H1 (cell line): Measurements from ENCODE around the gene CNDP1. TPM values are rescaled to one million over a fixed set of nuclear protein-coding genes. Genes with fewer than 3 reads are reported as not detected.

Experiments
- CTCF ChIA-PET: fragments of 300-600 bp; sonication (Branson Sonifier 250); formaldehyde crosslinking; loops from one replicate; lab custom pipeline; 2021; ENCODE audit not compliant: partially characterized antibody; lab: Charles Lee
- POLR2A ChIA-PET: fragments of 300-600 bp; sonication (Branson Sonifier 250); formaldehyde crosslinking; loops from one replicate; lab custom pipeline; 2021; ENCODE audit warnings: inconsistent platforms; ENCODE audit not compliant: partially characterized antibody; lab: Charles Lee
- DNase-seq, 2 experiments: peaks; one replicate each; pipeline versions ENCODE4 v3.0.0 to v3.0.0-alpha.2; 2010 to 2022; ENCODE audit warnings: low spot score in 2 of 2, low read depth in 1 of 2, mixed read lengths in 1 of 2
- FAIRE-seq: peaks from 2 replicates; lab custom pipeline; 2011; peaks lifted over from hg19 to GRCh38; lab: Jason Lieb, UNC
- H2AFZ ChIP-seq: 2 replicates; pipeline ENCODE4 v1.8.1; 2012; ENCODE audit warnings: low read length, inconsistent platforms
- H2AK5ac ChIP-seq: 2 replicates; pipeline ENCODE4 v1.6.1; 2013; ENCODE audit warnings: low read depth, low read length
- H2BK120ac ChIP-seq: replicated peaks from 2 replicates; pipeline ENCODE3; 2013; ENCODE audit warnings: low read depth, low read length, inconsistent platforms
- H2BK12ac ChIP-seq: 2 replicates; pipeline ENCODE4 v1.6.1; 2013; ENCODE audit warnings: low read depth, low read length
- H2BK15ac ChIP-seq: 2 replicates; pipeline ENCODE4 v1.6.1; 2013; ENCODE audit warnings: low read length
- H2BK20ac ChIP-seq: 2 replicates; pipeline ENCODE4 v1.6.1; 2013; ENCODE audit warnings: low read length
- H2BK5ac ChIP-seq: 2 replicates; pipeline ENCODE4 v1.6.1; 2013; ENCODE audit warnings: low read depth, low read length
- H3K14ac ChIP-seq: 2 replicates; pipeline ENCODE4 v1.6.1; 2013; ENCODE audit warnings: inconsistent platforms; ENCODE audit not compliant: insufficient read length
- H3K18ac ChIP-seq: 2 replicates; pipeline ENCODE4 v1.6.1; 2013; ENCODE audit warnings: low read length; ENCODE audit errors: extremely low read depth
- H3K23ac ChIP-seq: 2 replicates; pipeline ENCODE4 v1.6.1; 2013; ENCODE audit warnings: inconsistent platforms; ENCODE audit not compliant: insufficient read length
- H3K23me2 ChIP-seq: 2 replicates; pipeline ENCODE4 v1.6.1; 2013; ENCODE audit warnings: low read depth, low read length
- H3K27ac ChIP-seq: 2 replicates; pipeline ENCODE4 v1.6.1; 2011; ENCODE audit warnings: low read depth, low read length, inconsistent platforms
- H3K27me3 ChIP-seq, 4 experiments: replicated peaks in 1 of 4; 1 replicate in 1 of 4; 2 replicates in 3 of 4; pipeline versions ENCODE4 v1.6.1 to v1.8.1; 2011 to 2013; ENCODE audit warnings: low read length in 3 of 4, mild to moderate bottlenecking in 3 of 4, inconsistent platforms in 2 of 4, mixed read lengths in 2 of 4, moderate library complexity in 1 of 4; ENCODE audit not compliant: control insufficient read depth in 3 of 4, insufficient read depth in 3 of 4; ENCODE audit errors: extremely low read depth in 1 of 4
- H3K36me3 ChIP-seq, 4 experiments: 2 replicates each; pipeline versions ENCODE4 v1.6.1 to v1.8.1; 2011 to 2013; ENCODE audit warnings: mild to moderate bottlenecking in 4 of 4, low read length in 3 of 4, moderate library complexity in 2 of 4, control low read depth in 1 of 4, inconsistent platforms in 1 of 4; ENCODE audit not compliant: insufficient read depth in 4 of 4, control insufficient read depth in 2 of 4
- H3K4ac ChIP-seq: replicated peaks from 2 replicates; pipeline ENCODE3; 2013; ENCODE audit warnings: low read length, low read depth, mixed read lengths, inconsistent platforms; ENCODE audit not compliant: insufficient read length
- H3K4me1 ChIP-seq, 4 experiments: replicated peaks in 1 of 4; 1 replicate in 1 of 4; 2 replicates in 3 of 4; pipeline versions ENCODE4 v1.6.1 to v1.8.1; 2011 to 2013; ENCODE audit warnings: low read length in 3 of 4, inconsistent platforms in 2 of 4, mixed read lengths in 1 of 4; ENCODE audit not compliant: insufficient read depth in 4 of 4, control insufficient read depth in 3 of 4
- H3K4me2 ChIP-seq, 2 experiments: 2 replicates each; pipeline versions ENCODE4 v1.6.1 to v1.8.1; 2011 to 2013; ENCODE audit warnings: low read depth in 2 of 2, low read length in 2 of 2, control low read depth in 1 of 2, inconsistent platforms in 1 of 2, mild to moderate bottlenecking in 1 of 2; ENCODE audit not compliant: insufficient read depth in 1 of 2
- H3K4me3 ChIP-seq, 4 experiments: fragments of 200-600, 300-600 bp in 1 of 4; sonication (generic), shearing (Covaris generic), sonication (Bioruptor Twin) in 1 of 4; 2 replicates each; pipeline versions ENCODE4 v1.5.1 to v1.8.1; 2011 to 2016; ENCODE audit warnings: low read length in 4 of 4, low read depth in 3 of 4, control low read depth in 2 of 4, inconsistent platforms in 2 of 4, mild to moderate bottlenecking in 2 of 4, mixed read lengths in 1 of 4, moderate library complexity in 1 of 4; ENCODE audit not compliant: insufficient read depth in 2 of 4; ENCODE audit errors: extremely low read depth in 1 of 4
- H3K56ac ChIP-seq: replicated peaks from 2 replicates; pipeline ENCODE3; 2013; ENCODE audit warnings: low read depth, mild to moderate bottlenecking, mixed read lengths, low read length, inconsistent platforms; ENCODE audit not compliant: insufficient read length
- H3K79me1 ChIP-seq: 2 replicates; pipeline ENCODE4 v1.6.1; 2013; ENCODE audit warnings: low read depth, low read length, control low read depth
- H3K79me2 ChIP-seq, 2 experiments: 2 replicates each; pipeline versions ENCODE4 v1.6.1 to v1.8.1; 2012 to 2013; ENCODE audit warnings: low read length in 2 of 2, mild to moderate bottlenecking in 2 of 2, inconsistent platforms in 1 of 2; ENCODE audit not compliant: insufficient read depth in 2 of 2, control insufficient read depth in 1 of 2
- H3K9ac ChIP-seq, 4 experiments: replicated peaks in 1 of 4; 1 replicate in 1 of 4; 2 replicates in 3 of 4; pipeline versions ENCODE4 v1.6.1 to v1.8.1; 2011 to 2013; ENCODE audit warnings: low read depth in 3 of 4, low read length in 3 of 4, control low read depth in 2 of 4, mild to moderate bottlenecking in 2 of 4, moderate library complexity in 2 of 4, inconsistent platforms in 1 of 4; ENCODE audit errors: extremely low read depth in 1 of 4
- H3K9me3 ChIP-seq, 2 experiments: 2 replicates each; pipeline versions ENCODE4 v1.6.1 to v1.8.1; 2012 to 2013; ENCODE audit warnings: mild to moderate bottlenecking in 2 of 2, moderate library complexity in 2 of 2, control low read depth in 1 of 2, inconsistent platforms in 1 of 2, low read depth in 1 of 2, low read length in 1 of 2, mixed read lengths in 1 of 2; ENCODE audit not compliant: insufficient read depth in 2 of 2
- H4K20me1 ChIP-seq, 2 experiments: replicated peaks in 1 of 2; 2 replicates each; pipeline versions ENCODE3 to v1.8.1; 2011 to 2013; ENCODE audit warnings: inconsistent platforms in 2 of 2, low read length in 2 of 2, mild to moderate bottlenecking in 1 of 2; ENCODE audit not compliant: insufficient read depth in 2 of 2, control insufficient read depth in 1 of 2
- H4K5ac ChIP-seq: 2 replicates; pipeline ENCODE4 v1.6.1; 2013; ENCODE audit warnings: low read length, low read depth, mixed read lengths, inconsistent platforms; ENCODE audit not compliant: insufficient read length
- H4K8ac ChIP-seq: 2 replicates; pipeline ENCODE4 v1.8.0; 2013; ENCODE audit warnings: mild to moderate bottlenecking, moderate library complexity, low read length, inconsistent platforms; ENCODE audit not compliant: insufficient read depth; ENCODE audit errors: extremely low read depth
- H4K91ac ChIP-seq: replicated peaks from 2 replicates; pipeline ENCODE3; 2013; ENCODE audit warnings: low read length, mixed read lengths, inconsistent platforms; ENCODE audit not compliant: insufficient read length
- ASH2L ChIP-seq: fragments of 200-600, 300-600 bp; sonication (generic); IDR thresholded peaks from one replicate; pipeline ENCODE4 v1.7.1; 2017; ENCODE audit warnings: low read length
- CHD2 ChIP-seq: IDR thresholded peaks from 2 replicates; pipeline ENCODE4 v1.6.1; 2012; ENCODE audit warnings: low read length, improper control_type of control experiment
- CREB1 ChIP-seq: IDR thresholded peaks from 2 replicates; pipeline ENCODE4 v1.6.1; 2012; ENCODE audit warnings: inconsistent platforms
- CTCF ChIP-seq, 3 experiments: IDR thresholded peaks; 1 replicate in 2 of 3; 2 replicates in 1 of 3; pipeline versions ENCODE4 v1.5.1 to v1.6.1; 2011; ENCODE audit warnings: low read length in 3 of 3, mild to moderate bottlenecking in 3 of 3, inconsistent platforms in 2 of 3, low read depth in 1 of 3, moderate library complexity in 1 of 3; ENCODE audit not compliant: insufficient read depth in 1 of 3; ENCODE audit errors: control extremely low read depth in 1 of 3
- HDAC6 ChIP-seq: IDR thresholded peaks from one replicate; pipeline ENCODE4 v1.7.1; 2012; ENCODE audit warnings: low read depth, mild to moderate bottlenecking, inconsistent platforms, low read length, moderate library complexity
- KDM1A ChIP-seq: fragments of 200-600, 300-600 bp; sonication (generic); IDR thresholded peaks from 2 replicates; pipeline ENCODE4 v1.7.1; 2016; ENCODE audit warnings: mild to moderate bottlenecking, low read length, borderline replicate concordance
- NRF1 ChIP-seq: IDR thresholded peaks from 2 replicates; pipeline ENCODE4 v1.6.1; 2011; ENCODE audit warnings: mild to moderate bottlenecking, low read depth, low read length, improper control_type of control experiment
- SUZ12 ChIP-seq: fragments of 200-600 bp; sonication (generic); IDR thresholded peaks from 2 replicates; pipeline ENCODE4 v1.6.1; 2012; ENCODE audit warnings: mild to moderate bottlenecking, inconsistent platforms, low read length, moderate library complexity, mixed read lengths
- WGBS, 2 experiments: shearing (Covaris generic) in 1 of 2; methylation state at CpG; one replicate each; pipeline versions ENCODE4 v1.1.6 to v1.1.7; 2013 to 2015; ENCODE audit warnings: low lambda C conversion rate in 2 of 2, mixed read lengths in 2 of 2, inconsistent platforms in 1 of 2, low coverage in 1 of 2, missing lambda C conversion rate in 1 of 2; ENCODE audit not compliant: insufficient replicate concordance in 2 of 2, insufficient coverage in 1 of 2, insufficient read length in 1 of 2; ENCODE audit errors: extremely low coverage in 1 of 2, missing lambda C conversion rate in 1 of 2; 5-methylcytosine and 5-hydroxymethylcytosine counted together
- polyA plus RNA-seq, 7 experiments: library from polyadenylated mRNA; depleted of rRNA in 3 of 7; stranded (reverse) in 5 of 7; unstranded in 2 of 7; fragments of >200 nt in 5 of 7; fragments of 200-250 nt in 2 of 7; gene quantifications; 1 replicate in 5 of 7; 2 replicates in 1 of 7; 4 replicates in 1 of 7; pipeline versions ENCODE4 v1.2.1 to v1.2.3, GENCODE V29; 2011 to 2013; ENCODE audit warnings: missing spikeins in 2 of 7, mixed read lengths in 2 of 7
- total RNA-seq: library from RNA; stranded (reverse); fragmentation: NEBNext Ultra II Directional; extraction: Animal tissue kit (Norgen Biotek cat#: 25700); gene quantifications from 2 replicates; pipeline ENCODE4 v1.2.1, GENCODE V29; 2021

CNDP1 gene
- total and polyA plus RNA-seq, 2 of the 8 experiments (the other 6 are each of a cell fraction or from before 2014, with no cell fraction given): 0.09 TPM; not detected in 1

DNA sequence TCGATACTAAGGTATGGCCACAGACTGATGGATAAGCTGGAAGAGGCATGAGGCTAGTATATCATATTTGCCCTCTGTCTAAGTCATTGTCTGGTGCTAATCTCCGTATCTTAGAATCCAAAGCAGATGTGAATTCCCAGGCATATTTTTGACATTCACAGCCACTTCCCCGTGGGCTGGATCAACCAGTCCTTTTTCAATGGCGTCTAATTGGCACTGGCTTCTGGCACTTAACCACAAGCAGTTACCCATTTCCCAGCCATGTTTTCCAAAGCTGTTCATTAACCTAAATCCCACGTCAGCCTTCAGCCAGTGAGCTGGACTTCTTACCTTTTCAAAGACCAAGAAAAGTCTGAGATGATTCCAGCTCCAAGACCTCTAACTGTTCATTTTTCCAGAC, 42.7 kb downstream of the CNDP1 start:
- H3K79me2 ChIP-seq: no peaks in the 10 kb centered on the region
- no peak overlapping the region for H3K4ac ChIP-seq
- H3K14ac ChIP-seq: no peak overlapping the region
- H4K5ac ChIP-seq: no peak overlapping the region
- H2AK5ac ChIP-seq: no peak overlapping the region
- H4K91ac ChIP-seq: no peak overlapping the region
- H4K20me1 ChIP-seq: peaks cover 0 to 2% of the 10 kb centered on the region in 2 experiments
- H3K9me3 ChIP-seq: no peaks in the 10 kb centered on the region
- no peak for FAIRE-seq
- no peak overlapping the region for H2AFZ ChIP-seq
- H2BK12ac ChIP-seq: no peak overlapping the region
- no peak overlapping the region for H3K9ac ChIP-seq
- H3K4me3 ChIP-seq: no peak overlapping the region
- no peak for DNase-seq
- no peak overlapping the region for H4K8ac ChIP-seq
- CTCF ChIA-PET: interaction anchor here (0.8 to 1.5 kb wide), 2 partner anchors 8 to 25 kb away, joined by 4 to 5 read pairs; no protein-coding TSS in a partner anchor
- POLR2A ChIA-PET: no interaction called here
- no peak overlapping the region for H2BK120ac ChIP-seq
- 72% methylated on average over 5 of the region's 5 CpGs; no CpG with 5 or more reads in 1 of the 2 experiments for WGBS, 2 experiments
- peaks cover 0 to 4% (median 3%) of the 10 kb centered on the region in 4 experiments; a peak in 3 of 7 replicates for H3K4me1 ChIP-seq
- H3K27me3 ChIP-seq: no peaks in the 10 kb centered on the region
- H2BK5ac ChIP-seq: no peak overlapping the region
- no peak overlapping the region for H3K23ac ChIP-seq
- H3K56ac ChIP-seq: no peak overlapping the region
- no peak overlapping the region for H3K4me2 ChIP-seq
- no peak for TF ChIP-seq CTCF (IDR thresholded peaks at IDR 0.05; ENCODE audit: control extremely low read depth in 1 of 3, insufficient read depth in 1 of 3, low read depth in 1 of 3, low read length in 3 of 3)
- no peak for TF ChIP-seq KDM1A
- TF ChIP-seq SUZ12: no peak
- no peak for TF ChIP-seq CREB1
- no peak for TF ChIP-seq ASH2L
- no peak for TF ChIP-seq HDAC6
- TF ChIP-seq NRF1: no peak
- TF ChIP-seq CHD2: no peak
- H2BK20ac ChIP-seq: no peak overlapping the region
- H3K27ac ChIP-seq: no peak overlapping the region
- no peak overlapping the region for H2BK15ac ChIP-seq
- H3K23me2 ChIP-seq: peaks cover 5% of the 10 kb centered on the region; the same call in 1 of the 2 replicates
- H3K36me3 ChIP-seq: no peaks in the 10 kb centered on the region
- H3K18ac ChIP-seq: no peak overlapping the region
- H3K79me1 ChIP-seq: no peaks in the 10 kb centered on the region
